EH (cell line): ENCODE measurements around the gene ST8SIA2.

ENCODE experiments used
- DNase-seq: peaks from one replicate; pipeline ENCODE4 v3.0.0-alpha.2; 2015; ENCODE audit warnings: low read depth

ST8SIA2 gene

GRCh38 chr15:92393071-92393979 lies at the start of gene ST8SIA2:
Gene ST8SIA2 (plus strand): TSS chr15:92393881. CDS start chr15:92394065, 184 bp downstream.
- DNase-seq = peak; percentile 2

GRCh38 chr15:92343924-92344643 lies 49.6 kb upstream of the ST8SIA2 start:
- no peak for DNase-seq

- no peak for DNase-seq
Observed at GRCh38 chr15:92346063-92346462, 47.6 kb upstream of the ST8SIA2 start.

- DNase-seq = no peak
Observed at GRCh38 chr15:92355307-92355706, 38.4 kb upstream of the ST8SIA2 start.

- no peak for DNase-seq
Observed at GRCh38 chr15:92361321-92362000, 32.2 kb upstream of the ST8SIA2 start.

GRCh38 chr15:92362001-92362350 lies 31.7 kb upstream of the ST8SIA2 start:
- DNase-seq = no peak

- DNase-seq = no peak
Observed at GRCh38 chr15:92365084-92365483, 28.6 kb upstream of the ST8SIA2 start.

- DNase-seq = no peak
Observed at GRCh38 chr15:92365906-92366305, 27.8 kb upstream of the ST8SIA2 start.

GRCh38 chr15:92366381-92366780 lies 27.3 kb upstream of the ST8SIA2 start:
- no peak for DNase-seq

GRCh38 chr15:92375057-92375456 lies 18.6 kb upstream of the ST8SIA2 start:
- no peak for DNase-seq

- DNase-seq = no peak
Observed at GRCh38 chr15:92376109-92376508, 17.6 kb upstream of the ST8SIA2 start.

GRCh38 chr15:92377083-92377789 lies 16.4 kb upstream of the ST8SIA2 start:
- peak; percentile 3 for DNase-seq

GRCh38 chr15:92383519-92384324 lies 10.0 kb upstream of the ST8SIA2 start:
- peak; percentile 10 for DNase-seq

GRCh38 chr15:92384381-92384780 lies 9.3 kb upstream of the ST8SIA2 start:
- DNase-seq = no peak

- DNase-seq = peak; percentile 21
Observed at GRCh38 chr15:92385096-92385495, 8.6 kb upstream of the ST8SIA2 start.

GRCh38 chr15:92391640-92392039 lies 2.0 kb upstream of the ST8SIA2 start:
- DNase-seq = peak; percentile 10

GRCh38 chr15:92392462-92392861 lies 1.2 kb upstream of the ST8SIA2 start:
- no peak for DNase-seq

GRCh38 chr15:92393980-92394308 lies 263 bp downstream of the ST8SIA2 start:
- DNase-seq = no peak

GRCh38 chr15:92394309-92395097 lies 822 bp downstream of the ST8SIA2 start:
- no peak for DNase-seq

GRCh38 chr15:92395098-92395635 lies 1.5 kb downstream of the ST8SIA2 start:
- no peak for DNase-seq
